GM21360 (cell line): ENCODE measurements around the gene FCSK.
"Not testable (repeated sequence)": the region's sequence is repeated elsewhere in the genome, so short reads cannot be mapped to it uniquely, and the experiment has no call there.

ENCODE experiments used
- ATAC-seq: cut with Tn5 transposase; IDR thresholded peaks from one replicate; pipeline ENCODE4 v1.9.1; 2021; ENCODE audit warnings: mild to moderate bottlenecking, moderate library complexity; ENCODE audit not compliant: unreplicated experiment

The FCSK gene

DNA sequence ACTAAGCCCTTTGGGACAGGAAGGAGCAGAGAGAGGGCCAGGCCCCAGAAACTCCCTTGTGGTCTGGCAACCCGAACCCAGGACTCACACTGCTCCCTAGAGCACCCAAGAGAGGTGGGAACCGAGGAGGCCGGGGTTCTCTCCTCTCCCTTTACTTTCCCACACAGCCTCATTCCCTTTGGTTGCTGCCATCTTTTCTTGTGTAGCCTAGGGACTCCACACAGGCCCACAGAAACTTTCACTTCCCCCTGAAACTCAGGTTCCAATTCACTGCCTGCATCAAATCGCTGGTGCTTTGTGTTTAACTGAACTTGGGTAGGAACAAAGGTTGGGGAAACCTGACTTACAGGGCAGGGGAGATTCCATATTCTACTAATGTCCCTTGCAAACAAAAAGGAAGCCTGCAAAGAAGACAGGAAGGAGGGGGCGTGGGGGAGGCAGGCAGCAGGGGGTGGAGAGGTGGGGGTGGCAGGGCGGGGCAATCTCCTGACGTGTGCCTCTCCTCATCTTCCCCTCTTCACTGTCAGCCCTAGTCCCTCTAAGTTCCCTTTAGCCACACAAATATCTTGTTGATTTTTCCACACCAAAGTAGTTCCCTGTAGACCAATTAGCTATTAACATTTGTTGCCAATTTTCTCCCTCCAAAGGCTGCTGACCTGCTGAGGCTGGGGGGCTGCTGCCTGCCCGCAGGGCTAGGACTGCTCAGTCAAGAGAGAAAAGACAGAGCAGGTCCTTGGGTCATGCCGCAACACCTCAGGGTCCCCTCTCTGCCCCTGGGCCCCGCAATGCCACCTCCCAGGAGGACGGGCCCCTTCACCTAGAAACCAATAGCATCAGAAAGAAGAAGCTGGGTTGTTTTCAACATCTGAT, 23.5 kb upstream of the FCSK start:
- peak; percentile 40 for ATAC-seq

DNA sequence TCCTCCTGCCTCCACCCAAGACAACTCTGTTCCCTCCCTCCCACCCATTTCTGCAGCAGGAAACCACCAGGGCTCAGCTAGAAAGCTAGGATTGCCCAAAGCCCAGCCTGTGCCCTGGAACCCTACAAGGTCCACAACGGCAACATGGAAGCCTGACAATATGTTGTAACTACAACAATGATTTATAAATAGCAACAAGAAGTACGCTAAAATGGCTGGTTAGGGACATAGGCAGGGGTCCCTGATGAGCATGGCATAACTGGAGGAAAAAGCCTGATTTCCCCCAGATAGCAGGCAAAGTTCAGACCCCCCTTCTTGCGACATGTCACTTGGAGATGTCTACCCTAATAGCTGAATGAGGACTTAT, 22.1 kb upstream of the FCSK start:
- no peak for ATAC-seq

DNA sequence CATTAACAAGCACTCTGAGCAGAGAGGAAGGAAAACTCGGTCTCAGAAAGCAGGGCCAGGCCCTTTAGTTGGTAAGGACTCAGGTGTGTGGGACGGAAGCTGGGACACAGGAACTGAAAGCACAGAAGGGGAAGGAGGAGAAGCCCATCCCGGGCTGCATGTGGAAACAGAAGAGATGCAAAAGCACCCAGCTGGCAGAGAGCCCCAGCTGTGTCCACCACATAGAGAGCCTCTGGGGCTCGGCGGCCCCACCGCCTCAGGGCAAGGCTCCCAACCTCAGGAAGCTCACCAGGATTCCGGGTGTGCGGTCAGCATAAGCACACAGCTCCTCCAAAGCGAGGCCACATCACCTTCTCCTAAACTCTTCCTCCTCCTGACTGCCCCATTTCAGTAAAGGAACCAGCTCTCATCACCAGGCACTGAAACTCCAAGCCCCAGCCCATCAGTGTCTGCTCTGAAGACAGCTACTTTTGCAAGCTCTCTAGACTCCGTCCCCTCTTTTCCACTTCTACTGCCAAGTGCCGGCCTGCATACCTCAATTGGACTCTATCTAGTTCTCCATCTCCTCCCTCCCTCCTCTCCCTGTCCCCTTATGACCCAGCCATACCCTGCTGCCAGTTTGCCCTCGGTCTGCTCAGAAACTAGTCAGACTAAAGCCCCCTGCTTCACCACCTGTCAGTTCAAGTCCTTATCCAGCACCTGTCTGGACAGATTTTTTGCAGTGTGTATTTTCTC, 21.5 kb upstream of the FCSK start:
- no peak for ATAC-seq

DNA sequence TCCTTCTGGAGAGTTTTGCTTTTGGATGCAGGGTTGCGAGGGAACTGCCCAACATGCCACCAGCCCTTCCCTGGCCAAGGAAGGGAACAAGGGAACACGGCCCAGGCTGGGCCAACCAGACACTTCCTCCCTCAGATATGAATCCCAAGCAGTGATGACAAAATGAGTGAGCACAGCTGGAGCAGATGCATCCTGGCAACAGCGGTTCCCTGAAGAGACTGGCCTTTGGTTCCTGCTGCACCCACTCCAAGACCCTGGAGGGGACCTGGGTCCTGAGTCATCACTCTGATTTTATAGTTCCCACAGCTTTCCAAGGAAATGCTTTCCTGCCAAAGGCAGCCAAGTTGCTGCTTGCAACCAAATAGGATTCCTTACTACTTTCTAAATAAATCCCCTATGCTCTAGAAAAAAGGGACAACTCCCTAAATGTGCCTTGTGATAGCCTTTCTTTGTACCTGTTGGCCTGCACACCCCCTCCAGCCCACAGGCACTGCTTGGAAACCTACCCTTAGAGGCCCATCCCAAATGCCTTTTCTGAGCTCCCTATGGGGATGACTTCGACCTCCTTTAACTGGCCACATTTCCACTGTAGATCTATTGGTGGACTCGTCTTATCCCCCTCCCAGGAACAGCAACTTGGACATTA, 20.8 kb upstream of the FCSK start:
- no peak for ATAC-seq

DNA sequence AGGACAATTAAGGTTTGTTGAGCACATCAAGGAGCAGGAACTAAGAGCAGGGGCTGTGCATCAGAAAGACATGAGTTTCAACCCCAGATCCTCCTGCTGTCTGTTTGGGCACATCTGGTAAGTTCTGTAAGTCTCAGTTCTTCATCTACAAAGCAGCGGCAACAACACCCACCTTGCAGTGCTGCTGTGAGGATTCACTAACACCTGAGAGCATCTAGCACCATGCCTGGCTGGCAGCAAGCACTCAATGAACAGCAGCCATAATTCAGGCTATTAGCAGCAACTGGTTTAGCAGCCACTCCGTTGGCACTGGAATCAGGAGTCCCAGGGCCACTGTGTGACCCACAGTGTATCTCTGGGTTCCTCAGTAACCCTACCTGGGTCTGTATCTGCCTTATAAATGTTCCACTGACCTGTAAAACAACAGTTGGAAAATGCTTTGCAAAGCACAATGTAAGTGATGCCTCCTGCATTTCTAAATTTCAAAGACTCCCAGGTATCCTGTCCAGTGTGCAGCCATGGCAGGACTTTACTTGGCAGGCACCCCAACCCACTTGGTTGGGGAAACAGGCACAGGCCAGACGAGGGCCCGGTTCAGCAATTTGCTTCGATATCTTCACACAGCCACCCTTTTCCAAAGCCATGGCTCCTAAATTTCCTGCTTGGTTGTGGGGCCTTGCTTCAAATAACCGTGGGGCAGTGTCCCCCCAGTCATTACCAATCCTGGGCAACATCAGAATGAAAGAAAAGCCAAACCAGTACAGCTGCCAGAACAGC, 19.7 kb upstream of the FCSK start:
- no peak for ATAC-seq

DNA sequence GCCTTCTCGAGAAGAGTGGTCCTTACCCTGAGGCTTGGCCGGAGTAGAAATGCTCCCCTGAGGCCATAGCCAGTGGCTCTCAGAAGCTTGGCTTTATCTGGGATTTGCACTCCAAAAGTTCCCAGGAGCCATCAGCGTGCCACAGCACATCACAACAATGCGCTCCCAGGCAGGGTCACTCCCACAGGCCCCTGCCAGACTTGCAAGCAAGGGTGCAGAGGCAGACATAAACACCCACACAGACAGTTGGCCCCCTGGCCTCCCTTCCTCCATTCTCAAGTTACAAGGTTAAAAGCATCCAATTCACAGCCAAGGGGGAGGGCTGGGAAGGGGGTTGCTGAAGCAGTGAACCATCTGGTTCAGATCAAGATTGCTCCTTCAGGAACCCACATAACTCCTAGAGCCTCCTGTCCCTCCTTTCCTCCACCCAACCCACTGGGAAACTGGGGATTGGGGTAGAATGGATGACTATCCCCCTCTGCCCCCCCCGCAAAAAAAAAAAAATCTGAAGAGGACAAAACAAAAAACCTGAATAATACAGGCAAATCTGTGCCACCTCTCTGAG, 17.3 kb upstream of the FCSK start:
- ATAC-seq = no peak

DNA sequence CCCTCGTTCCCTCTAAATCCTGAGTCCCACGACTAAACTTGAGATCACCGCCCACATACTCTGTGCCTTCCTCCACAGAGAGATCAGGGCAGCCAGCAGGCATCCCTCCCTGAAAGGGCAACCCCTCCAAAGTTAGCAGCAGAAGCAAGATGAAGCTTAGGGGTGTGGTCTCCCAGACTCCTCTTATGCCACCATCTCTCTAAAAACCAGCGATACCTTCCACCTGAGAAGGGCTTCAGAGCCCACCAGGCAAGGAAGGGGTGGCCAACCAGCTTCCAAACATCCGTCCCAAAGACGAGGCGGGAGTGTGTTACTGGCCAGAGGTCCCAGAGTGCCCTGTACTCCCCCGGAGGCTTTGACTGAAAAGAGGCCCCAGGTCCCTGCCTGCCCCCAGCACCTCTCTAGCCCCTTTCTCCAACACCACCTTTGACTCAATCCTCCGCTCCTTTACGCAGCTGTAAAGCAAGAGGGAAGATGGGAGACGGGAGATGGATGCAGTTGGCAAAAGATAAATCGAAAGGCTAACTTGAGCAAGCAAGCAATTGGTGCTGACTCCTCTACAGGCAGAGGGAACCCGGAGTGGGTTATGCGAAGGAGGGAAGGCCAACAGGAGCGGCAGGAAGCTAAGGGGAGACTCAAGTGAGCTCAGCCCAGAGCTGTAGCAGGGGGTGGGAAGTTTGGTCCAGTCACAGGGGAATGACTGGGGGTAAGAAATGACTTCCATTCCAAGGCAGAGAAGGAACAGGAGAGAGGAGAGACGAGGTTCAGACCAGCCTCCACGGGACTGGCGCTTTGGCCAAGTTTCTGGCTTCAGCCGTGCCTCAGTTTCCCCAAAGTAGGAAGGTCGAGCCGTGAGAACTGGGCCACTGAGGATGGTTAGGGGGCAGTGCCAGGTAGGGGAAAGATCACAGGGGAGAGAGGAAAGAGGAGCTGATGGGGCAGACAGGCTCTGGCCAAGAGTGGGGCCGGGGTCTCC, 16.5 kb upstream of the FCSK start:
- ATAC-seq = no peak

DNA sequence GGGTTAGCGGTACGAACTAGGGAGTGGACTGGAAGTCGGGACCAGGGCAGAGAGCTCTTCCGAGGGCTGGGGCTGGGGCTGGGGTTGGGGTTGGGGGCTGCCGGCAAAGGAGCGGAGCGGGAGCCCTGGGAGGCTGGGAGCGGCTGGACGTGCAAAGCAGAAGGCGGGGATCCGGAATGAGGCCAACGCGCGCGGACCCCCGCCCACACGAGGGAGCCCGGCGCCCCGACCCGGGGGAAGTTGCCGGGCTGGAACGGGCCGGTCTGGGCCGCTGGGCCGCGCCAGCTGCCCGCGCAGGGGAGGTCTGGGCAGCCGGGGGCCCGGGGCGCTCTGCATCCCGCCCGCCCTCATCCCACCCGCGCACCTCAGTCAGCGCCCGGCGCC, 15.8 kb upstream of the FCSK start:
- no peak for ATAC-seq

DNA sequence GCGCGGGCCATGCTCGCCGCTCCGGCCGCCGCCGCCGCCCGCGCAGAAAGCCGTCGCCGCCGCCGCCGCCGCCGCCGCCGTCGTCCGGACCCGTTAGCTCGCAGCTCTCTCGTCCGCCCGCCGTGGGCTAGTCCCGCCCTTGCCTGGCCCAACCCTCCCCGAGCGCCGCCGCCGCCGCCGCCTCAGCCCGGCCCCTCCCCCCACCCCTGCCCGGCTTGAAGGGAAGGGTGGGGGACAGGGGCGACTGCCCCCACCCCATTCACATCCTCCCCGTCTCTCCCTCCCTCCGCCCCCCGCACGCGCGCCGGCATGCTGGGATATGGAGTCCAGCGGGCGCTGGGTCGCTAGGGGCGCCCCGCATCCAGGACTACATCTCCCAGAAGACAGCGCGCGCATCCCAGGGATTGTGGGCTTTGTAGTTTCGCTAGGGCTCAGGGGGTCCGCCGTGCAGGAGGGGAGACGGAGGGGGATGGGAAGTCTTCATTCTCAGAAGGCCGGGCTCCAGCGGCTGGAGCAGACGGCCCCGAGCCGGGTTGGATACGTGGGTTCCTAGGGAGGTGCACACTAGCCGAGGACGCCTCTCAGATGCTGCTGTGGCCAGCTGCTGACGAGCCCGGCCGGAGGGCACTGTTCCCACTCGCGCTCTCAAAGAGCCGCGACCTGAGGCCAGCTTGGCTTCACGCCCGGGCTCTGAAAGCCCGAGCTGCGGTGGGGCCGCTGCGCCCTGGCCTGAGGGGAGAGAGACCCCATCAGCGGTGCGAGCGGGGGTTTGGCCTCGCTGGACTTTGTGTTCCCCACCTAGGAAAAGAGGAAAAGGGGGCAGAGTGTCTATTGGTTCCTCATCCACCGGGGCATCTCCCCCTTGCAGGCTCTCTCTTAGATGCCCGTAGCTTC, 15.2 kb upstream of the FCSK start, which contains the start of gene ST3GAL2:
Gene ST3GAL2, minus strand, starts transcription at position 132 of the 894 bp plus-strand sequence. CDS start 40,570 bp downstream, outside the sequence.
- peak; percentile 84 for ATAC-seq

DNA sequence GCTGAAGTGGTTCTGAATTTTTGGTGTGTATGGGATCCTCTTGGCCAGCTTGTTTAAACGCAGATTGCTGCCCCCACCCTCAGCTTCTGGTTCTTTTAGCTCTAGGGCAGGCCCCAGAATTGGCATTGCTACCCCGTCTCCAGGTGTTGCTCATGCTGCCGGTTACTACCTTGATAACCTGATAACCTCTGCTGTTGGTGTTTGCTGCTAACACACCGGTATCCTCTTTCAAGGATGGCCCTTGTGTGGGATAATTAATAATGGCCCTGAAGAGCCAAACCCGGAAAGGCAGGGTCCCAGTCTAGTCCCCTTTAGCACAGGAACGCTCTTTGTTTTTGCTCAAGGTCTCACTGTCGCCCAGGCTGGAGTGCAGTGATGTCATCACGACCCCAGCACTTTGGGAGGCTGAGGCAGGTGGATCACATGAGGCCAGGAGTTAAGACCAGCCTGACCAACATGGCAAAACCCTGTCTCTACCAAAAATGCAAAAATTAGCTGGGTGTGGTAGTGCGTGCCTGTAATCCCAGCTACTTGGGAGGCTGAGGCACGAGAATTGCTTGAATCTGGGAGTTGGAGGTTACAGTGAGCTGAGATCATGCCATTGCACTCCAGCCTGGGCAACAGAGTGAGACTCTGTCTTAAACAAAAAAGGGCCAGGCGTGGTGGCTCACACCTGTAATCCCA, 14.2 kb upstream of the FCSK start:
- no peak for ATAC-seq

DNA sequence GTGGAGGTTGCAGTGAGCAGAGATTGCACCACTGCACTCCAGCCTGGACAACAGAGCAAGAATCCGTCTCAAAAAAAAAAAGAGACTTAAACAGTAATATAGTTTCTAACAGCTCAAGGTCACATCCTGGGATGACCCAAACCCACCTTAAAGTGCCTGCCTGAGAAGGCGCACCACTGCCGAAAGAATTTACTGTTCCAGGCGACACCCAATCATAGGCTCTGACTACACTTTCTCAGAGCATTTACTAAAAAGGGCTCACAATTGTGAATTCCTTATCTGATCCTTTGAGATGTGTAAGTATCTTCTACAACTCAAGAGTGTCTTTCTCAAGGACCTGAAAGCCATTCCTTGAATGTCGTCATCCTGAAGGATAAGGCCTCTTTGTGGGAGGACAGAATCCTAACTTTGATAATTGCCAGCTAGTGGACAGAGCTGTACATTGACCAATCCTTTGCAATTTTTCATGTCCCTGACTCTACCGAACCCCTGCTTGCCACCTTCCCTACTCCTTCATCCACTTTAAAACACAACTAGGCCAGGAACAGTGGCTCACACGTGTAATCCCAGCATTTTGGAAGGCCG, 12.9 kb upstream of the FCSK start:
- ATAC-seq = no peak

DNA sequence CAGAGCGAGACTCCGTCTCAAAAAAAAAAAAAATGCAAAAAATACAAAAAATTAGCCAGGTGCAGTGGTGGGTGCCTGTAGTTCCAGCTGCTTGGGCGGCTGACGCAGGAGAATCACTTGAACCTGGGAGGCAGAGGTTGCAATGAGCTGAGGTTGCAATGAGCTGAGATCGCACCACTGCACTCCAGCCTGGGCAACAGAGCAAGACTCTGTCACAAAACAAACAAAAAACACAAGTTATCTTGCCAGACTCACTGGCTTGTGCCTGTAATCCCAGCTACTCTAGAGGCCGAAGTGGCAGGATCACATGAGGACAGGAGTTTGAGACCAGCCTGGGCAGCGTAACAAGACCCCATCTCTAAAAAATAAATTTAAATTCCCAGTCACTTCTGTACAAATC, 12.1 kb upstream of the FCSK start:
- ATAC-seq = no peak

DNA sequence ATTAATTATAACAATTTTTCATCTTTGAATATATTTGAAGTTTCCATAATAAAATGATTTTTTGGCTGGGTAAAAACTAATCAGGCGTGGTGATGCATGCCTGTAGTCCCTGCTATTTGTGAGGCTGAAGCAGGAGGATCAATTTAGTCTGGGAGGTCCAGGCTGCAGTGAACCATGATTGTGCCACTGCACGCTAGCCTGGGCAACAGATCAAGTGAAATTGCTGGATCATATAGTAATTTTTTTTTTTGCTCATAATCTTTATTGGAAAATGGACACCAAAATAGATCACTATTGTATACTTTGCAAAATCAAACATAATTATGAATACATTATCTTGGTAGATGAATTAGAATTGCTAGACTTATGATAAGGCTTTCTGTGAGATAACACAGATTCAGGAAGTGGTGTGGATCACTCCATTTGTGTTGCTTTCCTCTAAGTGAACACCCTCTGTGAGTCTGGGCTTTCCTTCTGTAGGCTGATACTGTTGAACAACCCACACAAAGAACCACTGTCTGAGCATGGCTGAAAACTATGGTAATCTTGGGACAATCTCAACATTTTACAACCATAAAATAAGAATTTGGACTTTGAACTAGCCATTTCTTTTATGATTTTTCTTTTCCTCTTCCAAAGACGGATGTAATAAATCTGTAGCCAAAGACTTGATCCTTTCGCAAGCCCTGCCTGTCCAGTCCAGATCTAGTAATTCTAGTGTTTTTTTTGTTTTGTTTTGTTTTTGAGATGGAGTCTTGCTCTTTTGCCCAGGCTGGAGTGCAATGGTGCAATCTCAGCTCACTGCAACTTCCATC, 9.9 kb upstream of the FCSK start:
- no peak for ATAC-seq

DNA sequence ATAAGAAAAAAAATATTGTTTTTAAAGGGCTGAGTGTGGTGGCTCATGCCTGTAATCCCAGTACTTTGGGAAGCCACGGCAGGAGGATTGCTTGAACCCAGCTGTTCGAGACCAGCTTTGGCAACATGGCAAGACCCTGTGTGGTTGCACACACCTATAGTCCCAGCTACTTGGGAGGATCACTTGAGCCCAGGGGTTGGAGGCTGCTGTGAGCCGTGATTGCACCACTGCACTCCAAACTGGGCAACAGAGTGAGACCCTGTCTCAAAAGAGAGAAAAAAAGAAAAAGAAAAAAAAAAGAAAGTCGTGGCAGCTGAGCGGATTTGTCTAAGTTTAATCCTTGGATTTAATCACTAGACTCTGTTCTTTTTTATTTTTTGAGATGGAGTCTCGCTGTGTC, 6.3 kb upstream of the FCSK start:
- no peak for ATAC-seq

DNA sequence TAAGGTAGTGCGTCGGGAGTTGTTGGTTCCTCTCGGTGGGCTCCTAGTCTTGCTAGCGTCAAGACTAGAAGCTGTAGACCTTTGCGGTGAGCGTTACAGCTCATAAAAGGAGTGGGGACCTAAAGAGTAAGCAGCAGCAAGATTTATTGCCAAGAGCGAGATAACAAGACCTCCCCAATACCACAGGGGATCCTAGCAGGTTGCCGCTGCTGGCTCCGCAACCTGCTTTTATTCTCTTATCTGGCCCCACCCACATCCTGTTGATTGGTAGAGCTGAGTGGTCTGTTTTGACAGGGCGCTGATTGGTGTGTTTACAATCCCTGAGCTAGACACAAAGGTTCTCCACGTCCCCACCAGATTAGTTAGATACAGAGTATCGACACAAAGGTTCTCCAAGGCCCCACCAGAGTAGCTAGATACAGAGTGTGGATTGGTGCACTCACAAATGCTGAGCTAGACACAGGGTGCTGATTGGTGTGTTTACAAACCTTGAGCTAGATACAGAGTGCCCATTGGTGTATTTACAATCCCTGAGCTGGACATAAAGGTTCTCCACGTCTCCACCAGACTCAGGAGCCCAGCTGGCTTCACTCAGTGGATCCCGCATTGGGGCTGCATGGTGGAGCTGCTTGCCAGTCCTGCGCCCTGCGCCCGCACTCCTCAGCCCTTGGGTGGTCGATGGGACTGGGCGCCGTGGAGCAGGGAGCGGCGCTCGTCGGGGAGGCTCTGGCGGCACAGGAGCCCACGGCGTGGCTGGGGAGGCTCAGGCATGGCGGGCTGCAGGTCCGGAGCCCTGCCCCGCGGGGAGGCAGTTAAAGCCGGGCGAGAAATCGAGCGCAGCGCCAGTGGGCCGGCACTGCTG, 4.0 kb upstream of the FCSK start:
- not testable (repeated sequence) for ATAC-seq

DNA sequence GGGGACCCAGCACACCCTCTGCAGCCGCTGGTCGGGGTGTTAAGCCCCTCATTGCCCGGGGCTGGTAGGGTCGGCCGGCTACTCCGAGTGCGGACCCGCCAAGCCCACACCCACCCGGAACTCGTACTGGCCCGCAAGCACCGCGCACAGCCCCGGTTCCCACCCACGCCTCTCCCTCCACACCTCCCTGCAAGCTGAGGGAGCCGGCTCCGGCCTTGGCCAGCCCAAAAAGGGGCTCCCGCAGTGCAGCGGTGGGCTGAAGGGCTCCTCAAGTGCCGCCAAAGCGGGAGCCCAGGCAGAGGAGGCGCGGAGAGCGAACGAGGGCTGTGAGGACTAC, 3.4 kb upstream of the FCSK start:
- not testable (repeated sequence) for ATAC-seq
